Astrocyte (in vitro differentiated cells and primary cell): ENCODE data around the gene TMPRSS12. TPM values are rescaled to one million over a fixed set of nuclear protein-coding genes. Genes with fewer than 3 reads are reported as not detected.

Experiments
- DNase-seq: peaks from one replicate; pipeline ENCODE4 v3.0.0-alpha.2; 2010; ENCODE audit warnings: low read depth
- FAIRE-seq: peaks from 2 replicates; lab custom pipeline; 2011; peaks lifted over from hg19 to GRCh38; lab: Jason Lieb, UNC
- H2AFZ ChIP-seq: 2 replicates; pipeline ENCODE4 v1.6.0; 2012; ENCODE audit warnings: low read depth, low read length, inconsistent platforms
- H3K27ac ChIP-seq: 2 replicates; pipeline ENCODE4 v1.5.1; 2011; ENCODE audit warnings: low read depth, low read length, inconsistent platforms
- H3K27me3 ChIP-seq: 2 replicates; pipeline ENCODE4 v1.6.0; 2011; ENCODE audit warnings: low read length, inconsistent platforms; ENCODE audit not compliant: insufficient read depth
- H3K36me3 ChIP-seq: 2 replicates; pipeline ENCODE4 v1.5.1; 2011; ENCODE audit warnings: low read length, inconsistent platforms; ENCODE audit not compliant: insufficient read depth
- H3K4me1 ChIP-seq: 2 replicates; pipeline ENCODE4 v1.5.1; 2011; ENCODE audit warnings: low read length, inconsistent platforms; ENCODE audit not compliant: insufficient read depth
- H3K4me2 ChIP-seq: 2 replicates; pipeline ENCODE4 v1.6.0; 2012; ENCODE audit warnings: low read length, inconsistent platforms
- H3K4me3 ChIP-seq: 2 replicates; pipeline ENCODE4 v1.5.1; 2011; ENCODE audit warnings: low read depth, mild to moderate bottlenecking, low read length, inconsistent platforms; ENCODE audit not compliant: insufficient read depth
- H3K79me2 ChIP-seq: 2 replicates; pipeline ENCODE4 v1.6.0; 2012; ENCODE audit warnings: mild to moderate bottlenecking, low read length, inconsistent platforms; ENCODE audit not compliant: insufficient read depth
- H3K9ac ChIP-seq: 2 replicates; pipeline ENCODE4 v1.6.0; 2012; ENCODE audit warnings: mild to moderate bottlenecking, low read length, inconsistent platforms
- H3K9me3 ChIP-seq: 2 replicates; pipeline ENCODE4 v1.5.1; 2012; ENCODE audit warnings: low read depth, mild to moderate bottlenecking, low read length, inconsistent platforms; ENCODE audit not compliant: insufficient read depth
- H4K20me1 ChIP-seq: 2 replicates; pipeline ENCODE4 v1.6.0; 2012; ENCODE audit warnings: low read length, inconsistent platforms; ENCODE audit not compliant: insufficient read depth
- H3K27ac Mint-ChIP-seq: one replicate; pipeline ENCODE4 v1.8.0; 2021; ENCODE audit warnings: mild to moderate bottlenecking, mixed read lengths; ENCODE audit not compliant: unreplicated experiment
- H3K27me3 Mint-ChIP-seq: one replicate; pipeline ENCODE4 v1.8.0; 2021; ENCODE audit warnings: low read depth, mixed read lengths; ENCODE audit not compliant: unreplicated experiment
- H3K36me3 Mint-ChIP-seq: one replicate; pipeline ENCODE4 v1.8.0; 2021; ENCODE audit warnings: low read depth, mixed read lengths; ENCODE audit not compliant: unreplicated experiment
- H3K4me1 Mint-ChIP-seq: one replicate; pipeline ENCODE4 v1.8.0; 2021; ENCODE audit warnings: low read depth, mixed read lengths; ENCODE audit not compliant: unreplicated experiment
- H3K4me3 Mint-ChIP-seq: one replicate; pipeline ENCODE4 v1.8.0; 2021; ENCODE audit warnings: mild to moderate bottlenecking, moderate library complexity, mixed read lengths; ENCODE audit not compliant: unreplicated experiment
- H3K9me3 Mint-ChIP-seq: one replicate; pipeline ENCODE4 v1.8.0; 2021; ENCODE audit warnings: mild to moderate bottlenecking, mixed read lengths; ENCODE audit not compliant: unreplicated experiment
- CTCF ChIP-seq: IDR thresholded peaks from 2 replicates; pipeline ENCODE4 v1.5.1; 2011; ENCODE audit warnings: low read depth, mild to moderate bottlenecking, inconsistent platforms, low read length, moderate library complexity; ENCODE audit not compliant: insufficient read depth
- EZH2 ChIP-seq: IDR thresholded peaks from 2 replicates; pipeline ENCODE4 v1.6.1; 2012; ENCODE audit warnings: mild to moderate bottlenecking, low read length, inconsistent platforms; ENCODE audit not compliant: insufficient read depth
- total RNA-seq: library from RNA; stranded (reverse); gene quantifications from 2 replicates; pipeline ENCODE4 v1.2.1, GENCODE V29; 2021

The TMPRSS12 gene
- total RNA-seq, 1 donor from 2014 or later: not detected

- no peak overlapping the region for H3K27ac ChIP-seq
- Mint-ChIP-seq H3K4me3 (peak overlapping the region; percentile 76), H3K27me3 (no peaks in the 10 kb centered on the region), H3K36me3 (no peaks in the 10 kb centered on the region), H3K4me1 (peaks cover 10% of the 10 kb centered on the region), H3K27ac (peak overlapping the region; percentile 20), H3K9me3 (no peaks in the 10 kb centered on the region)
- H2AFZ ChIP-seq: peak overlapping the region; percentile 77
- peak overlapping the region; percentile 59 for H3K4me3 ChIP-seq
- no peaks in the 10 kb centered on the region for H3K36me3 ChIP-seq
- peak overlapping the region; percentile 63 for H3K9ac ChIP-seq
- DNase-seq (peak; percentile 88), FAIRE-seq (no peak)
- H3K27me3 ChIP-seq: peaks cover 2% of the 10 kb centered on the region
- peak overlapping the region; percentile 82 for H3K4me2 ChIP-seq
- no peaks in the 10 kb centered on the region for H3K79me2 ChIP-seq
- peaks cover 13% of the 10 kb centered on the region for H3K4me1 ChIP-seq
- TF ChIP-seq EZH2 (no peak), CTCF (no peak)
- no peaks in the 10 kb centered on the region for H4K20me1 ChIP-seq
- no peaks in the 10 kb centered on the region for H3K9me3 ChIP-seq
Observed at GRCh38 chr12:50924439-50925341, 82.0 kb downstream of the TMPRSS12 start.

GRCh38 chr12:50925342-50925651 lies 82.6 kb downstream of the TMPRSS12 start:
- Histone ChIP-seq H3K4me2 (peak overlapping the region; percentile 82), H3K79me2 (no peaks in the 10 kb centered on the region), H2AFZ (peak overlapping the region; percentile 37), H4K20me1 (no peaks in the 10 kb centered on the region), H3K9me3 (no peaks in the 10 kb centered on the region), H3K9ac (no peak overlapping the region), H3K27me3 (peaks cover 2% of the 10 kb centered on the region), H3K4me3 (peak overlapping the region; percentile 59), H3K4me1 (peaks cover 13% of the 10 kb centered on the region), H3K27ac (no peak overlapping the region), H3K36me3 (no peaks in the 10 kb centered on the region)
- no peaks in the 10 kb centered on the region for H3K36me3 Mint-ChIP-seq
- peaks cover 10% of the 10 kb centered on the region for H3K4me1 Mint-ChIP-seq
- no peak overlapping the region for H3K27ac Mint-ChIP-seq
- no peaks in the 10 kb centered on the region for H3K27me3 Mint-ChIP-seq
- FAIRE-seq: no peak
- no peak overlapping the region for H3K4me3 Mint-ChIP-seq
- no peak for DNase-seq
- TF ChIP-seq EZH2: no peak
- TF ChIP-seq CTCF: no peak
- no peaks in the 10 kb centered on the region for H3K9me3 Mint-ChIP-seq

- Mint-ChIP-seq H3K9me3 (no peaks in the 10 kb centered on the region), H3K27me3 (no peaks in the 10 kb centered on the region), H3K27ac (no peak overlapping the region), H3K4me1 (peaks cover 10% of the 10 kb centered on the region), H3K36me3 (no peaks in the 10 kb centered on the region), H3K4me3 (no peak overlapping the region)
- Histone ChIP-seq H3K36me3 (no peaks in the 10 kb centered on the region), H3K9me3 (no peaks in the 10 kb centered on the region), H3K4me3 (no peak overlapping the region), H3K4me1 (peaks cover 13% of the 10 kb centered on the region), H3K27me3 (peaks cover 2% of the 10 kb centered on the region), H2AFZ (no peak overlapping the region), H3K79me2 (no peaks in the 10 kb centered on the region), H3K9ac (no peak overlapping the region), H3K27ac (no peak overlapping the region), H3K4me2 (no peak overlapping the region), H4K20me1 (no peaks in the 10 kb centered on the region)
- DNase-seq (no peak), FAIRE-seq (no peak)
- no peak for TF ChIP-seq EZH2
- TF ChIP-seq CTCF: no peak
Observed at GRCh38 chr12:50925920-50926319, 83.2 kb downstream of the TMPRSS12 start.
